Measurements from ENCODE around the gene ATXN7L1.

DNA sequence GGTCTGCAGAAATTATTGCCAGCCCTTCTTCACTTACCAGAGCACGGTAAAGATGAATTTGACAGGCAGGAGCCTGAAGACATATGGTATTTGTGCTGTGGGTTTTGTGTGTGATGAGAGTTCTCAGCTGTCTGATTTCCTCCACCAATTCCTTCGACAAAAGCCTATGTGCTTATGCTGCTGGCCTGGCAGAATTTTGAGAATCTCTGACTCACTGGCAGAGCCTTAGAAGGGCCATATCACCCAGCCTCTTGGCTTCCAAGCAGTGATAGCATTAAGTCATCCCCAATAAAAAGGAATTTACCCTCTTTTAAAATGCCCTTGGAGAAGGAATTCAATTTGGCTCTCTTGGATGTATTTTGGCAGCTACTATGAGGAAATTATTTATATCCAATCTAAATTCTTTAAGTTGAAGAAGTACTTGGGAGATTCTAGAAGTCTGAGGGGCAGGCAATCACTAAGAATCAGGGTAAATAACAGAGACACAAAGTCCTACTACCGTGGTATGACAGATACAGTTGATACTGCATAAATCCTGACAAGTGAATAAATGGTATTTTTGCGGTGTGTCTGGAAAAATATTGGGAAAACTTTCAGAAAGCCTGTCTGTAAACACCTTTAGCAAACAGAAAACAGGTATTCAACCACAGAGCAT, 226.5 kb downstream of the ATXN7L1 start:
- TF ChIP-seq, protein P1, sequence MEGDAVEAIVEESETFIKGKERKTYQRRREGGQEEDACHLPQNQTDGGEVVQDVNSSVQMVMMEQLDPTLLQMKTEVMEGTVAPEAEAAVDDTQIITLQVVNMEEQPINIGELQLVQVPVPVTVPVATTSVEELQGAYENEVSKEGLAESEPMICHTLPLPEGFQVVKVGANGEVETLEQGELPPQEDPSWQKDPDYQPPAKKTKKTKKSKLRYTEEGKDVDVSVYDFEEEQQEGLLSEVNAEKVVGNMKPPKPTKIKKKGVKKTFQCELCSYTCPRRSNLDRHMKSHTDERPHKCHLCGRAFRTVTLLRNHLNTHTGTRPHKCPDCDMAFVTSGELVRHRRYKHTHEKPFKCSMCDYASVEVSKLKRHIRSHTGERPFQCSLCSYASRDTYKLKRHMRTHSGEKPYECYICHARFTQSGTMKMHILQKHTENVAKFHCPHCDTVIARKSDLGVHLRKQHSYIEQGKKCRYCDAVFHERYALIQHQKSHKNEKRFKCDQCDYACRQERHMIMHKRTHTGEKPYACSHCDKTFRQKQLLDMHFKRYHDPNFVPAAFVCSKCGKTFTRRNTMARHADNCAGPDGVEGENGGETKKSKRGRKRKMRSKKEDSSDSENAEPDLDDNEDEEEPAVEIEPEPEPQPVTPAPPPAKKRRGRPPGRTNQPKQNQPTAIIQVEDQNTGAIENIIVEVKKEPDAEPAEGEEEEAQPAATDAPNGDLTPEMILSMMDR (IDR thresholded peaks at IDR 0.05; ENCODE audit: low read length): no peak
- no peak for TF ChIP-seq EZH2phosphoT487 (IDR thresholded peaks at IDR 0.05; ENCODE audit: low read length)
- TF ChIP-seq EZH2 (optimal IDR thresholded peaks at IDR 0.05; ENCODE audit: low read depth, low read length): no peak

Data from MM.1S (cell line).